CD4-positive, alpha-beta T cell treated with Interleukin-15 for 1 hour (primary cell): ENCODE measurements around the gene BBX.
"Not testable (repeated sequence)": the region's sequence is repeated elsewhere in the genome, so short reads cannot be mapped to it uniquely, and the experiment has no call there.

Experiments used
- DNase-seq: peaks from one replicate; pipeline ENCODE4 v3.0.0-alpha.2; 2020

Gene BBX

GRCh38 chr3:107689355-107689754, 166.6 kb downstream of the BBX start:
- no peak for DNase-seq

DNA sequence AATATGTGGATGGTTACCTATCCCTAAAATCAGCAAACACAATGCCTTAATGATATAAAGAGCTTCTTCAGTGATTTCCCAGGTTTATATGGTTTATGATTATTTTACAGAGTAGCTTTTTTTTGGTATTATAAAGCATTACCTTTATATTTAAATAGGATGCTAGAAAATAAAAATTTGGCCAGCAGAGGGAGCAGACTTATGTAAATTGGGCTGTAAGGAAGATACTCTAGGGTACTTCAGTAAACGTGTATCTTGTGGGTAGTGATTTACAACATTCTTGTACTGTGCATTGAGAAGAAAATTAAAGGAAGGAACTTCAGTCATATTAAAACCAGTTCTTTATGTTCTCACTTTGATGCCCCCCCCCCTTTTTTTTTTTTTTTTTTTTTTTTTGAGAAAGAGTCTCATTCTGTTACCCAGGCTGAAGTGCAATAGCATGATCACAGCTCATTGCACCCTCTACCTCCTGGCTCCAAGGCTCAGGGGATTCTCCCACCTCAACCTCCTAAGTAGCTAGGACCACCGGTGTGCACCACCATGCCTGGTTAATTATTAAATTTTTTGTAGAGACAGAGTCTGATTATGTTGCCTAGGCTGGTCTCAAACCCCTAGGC, 167.9 kb downstream of the BBX start:
- no peak for DNase-seq

GRCh38 chr3:107691984-107692383, 169.2 kb downstream of the BBX start:
- not testable (repeated sequence) for DNase-seq

GRCh38 chr3:107697348-107697747, 174.6 kb downstream of the BBX start:
- not testable (repeated sequence) for DNase-seq

- DNase-seq, result not testable (repeated sequence)
Measured at GRCh38 chr3:107697855-107698254, 175.1 kb downstream of the BBX start.

DNA sequence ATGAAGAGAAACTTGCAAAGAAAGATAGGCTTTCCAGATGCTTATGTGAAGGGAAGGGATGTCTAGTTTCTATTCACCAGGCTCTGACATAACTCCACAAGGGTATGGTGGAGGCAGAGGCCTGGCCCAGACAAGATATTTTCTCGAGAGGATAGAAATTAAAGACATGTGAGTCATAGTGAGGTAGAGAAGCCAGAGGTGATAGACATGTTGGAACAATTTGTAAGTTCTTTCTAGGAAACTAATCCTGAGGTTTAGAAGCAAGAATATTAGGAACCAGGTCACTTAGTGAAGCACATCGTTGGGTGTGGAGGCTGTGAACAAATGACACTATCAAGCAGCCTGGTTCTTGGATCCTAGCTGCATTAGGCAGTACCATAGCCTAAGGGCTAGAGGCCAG, 176.9 kb downstream of the BBX start:
- DNase-seq, result no peak

GRCh38 chr3:107701299-107701698, 178.5 kb downstream of the BBX start:
- DNase-seq, result no peak

DNA sequence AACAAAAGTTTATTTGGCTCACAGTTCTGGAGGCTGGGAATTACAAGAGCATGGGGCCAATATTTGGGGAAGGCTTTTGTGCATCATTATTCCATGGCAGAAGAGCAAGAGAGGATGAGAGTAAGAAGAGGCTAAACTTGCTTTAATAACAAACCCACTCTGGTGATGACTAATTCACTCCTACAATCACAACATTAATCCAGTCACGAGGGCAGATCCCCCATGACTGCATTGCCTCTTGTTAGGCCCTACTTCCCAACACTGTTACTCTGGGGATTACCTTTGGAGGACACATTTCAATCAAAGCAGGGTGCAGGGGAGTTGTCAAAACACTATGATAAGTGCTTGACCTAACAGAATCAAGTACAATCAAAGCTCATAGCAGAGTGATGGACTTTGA, 181.7 kb downstream of the BBX start:
- DNase-seq, result no peak

GRCh38 chr3:107705046-107705445, 182.3 kb downstream of the BBX start:
- no peak for DNase-seq

- DNase-seq, result no peak
Measured at GRCh38 chr3:107710851-107711250, 188.1 kb downstream of the BBX start.

- DNase-seq, result no peak
Measured at GRCh38 chr3:107716734-107717133, 194.0 kb downstream of the BBX start.

DNA sequence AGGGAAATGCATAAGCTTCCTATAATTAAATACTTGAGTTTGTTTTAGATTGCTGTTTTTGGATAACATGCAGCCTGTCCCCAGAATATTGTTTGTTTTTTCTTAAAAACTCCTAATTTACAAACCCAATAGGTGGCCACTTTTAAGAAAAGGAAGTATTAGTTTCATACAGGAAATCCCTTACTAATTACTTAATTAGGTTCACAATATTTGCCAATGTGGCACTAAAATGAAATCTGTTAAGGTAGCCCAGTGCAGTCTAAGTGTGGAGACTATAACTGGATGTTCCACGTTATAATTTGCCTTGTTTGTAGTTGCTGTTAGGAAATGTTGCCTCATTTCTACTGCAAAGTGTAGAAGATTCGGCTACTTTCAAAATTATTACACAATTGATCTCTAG, 195.8 kb downstream of the BBX start:
- DNase-seq, result no peak

- no peak for DNase-seq
Measured at GRCh38 chr3:107727102-107727501, 204.3 kb downstream of the BBX start.

DNA sequence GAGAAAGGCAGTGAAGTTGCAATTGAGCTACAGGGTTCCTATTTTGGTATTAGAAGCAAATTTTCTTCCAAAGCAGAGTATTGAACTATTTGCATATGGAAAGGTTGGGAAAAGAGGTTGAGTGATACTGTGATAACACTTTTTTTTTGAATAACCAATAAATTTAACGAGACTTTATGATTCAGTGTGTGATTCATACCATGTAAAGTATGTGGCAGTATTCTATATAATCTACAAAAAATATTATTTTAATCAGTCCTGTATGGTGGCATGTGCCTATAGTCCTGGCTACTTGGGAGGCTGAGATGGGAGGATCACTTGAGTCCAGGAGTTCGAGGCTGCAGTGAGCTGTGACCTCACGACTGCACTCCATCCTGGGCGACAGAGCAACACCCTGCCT, 206.9 kb downstream of the BBX start:
- DNase-seq, result no peak

GRCh38 chr3:107734317-107734716, 211.6 kb downstream of the BBX start:
- no peak for DNase-seq

DNA sequence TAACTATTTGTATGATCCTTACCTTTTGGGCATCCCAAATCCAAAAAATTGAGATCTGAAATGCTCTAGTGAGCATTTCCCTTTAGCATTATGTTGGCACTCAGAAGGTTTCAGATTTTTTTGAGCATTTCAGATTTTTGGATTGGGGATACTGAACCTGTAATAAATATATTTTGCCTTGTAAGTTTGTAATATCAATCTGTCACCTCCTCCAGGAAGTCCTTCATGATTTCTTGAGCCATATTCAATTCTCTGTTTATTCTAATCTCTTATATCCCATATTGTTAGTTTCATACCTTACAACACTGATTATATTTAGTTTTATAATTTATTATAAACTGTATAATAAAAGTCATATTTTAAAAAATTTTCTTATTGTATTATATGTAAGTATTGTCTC, 215.2 kb downstream of the BBX start:
- DNase-seq, result no peak

GRCh38 chr3:107738486-107739183, 215.9 kb downstream of the BBX start:
- DNase-seq, result no peak

DNA sequence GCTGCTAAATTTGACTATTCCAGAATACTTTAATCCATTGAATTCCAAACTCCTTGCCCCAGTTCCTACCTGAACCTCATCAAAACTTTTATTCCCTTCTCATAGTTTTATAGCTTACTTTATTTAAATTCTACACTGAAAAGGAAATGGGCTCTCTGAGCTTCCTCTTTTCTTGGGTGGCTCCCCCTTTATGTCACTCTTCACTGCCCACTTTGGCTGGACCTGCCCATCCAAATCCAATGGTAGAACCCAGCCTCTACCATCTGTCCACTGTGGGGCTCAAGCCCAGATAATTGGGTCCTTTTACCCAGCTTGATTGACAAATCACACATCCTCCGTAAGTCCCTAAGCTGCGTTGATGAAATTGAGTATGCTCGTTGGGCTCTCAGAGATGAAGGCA, 216.5 kb downstream of the BBX start:
- DNase-seq, result no peak

DNA sequence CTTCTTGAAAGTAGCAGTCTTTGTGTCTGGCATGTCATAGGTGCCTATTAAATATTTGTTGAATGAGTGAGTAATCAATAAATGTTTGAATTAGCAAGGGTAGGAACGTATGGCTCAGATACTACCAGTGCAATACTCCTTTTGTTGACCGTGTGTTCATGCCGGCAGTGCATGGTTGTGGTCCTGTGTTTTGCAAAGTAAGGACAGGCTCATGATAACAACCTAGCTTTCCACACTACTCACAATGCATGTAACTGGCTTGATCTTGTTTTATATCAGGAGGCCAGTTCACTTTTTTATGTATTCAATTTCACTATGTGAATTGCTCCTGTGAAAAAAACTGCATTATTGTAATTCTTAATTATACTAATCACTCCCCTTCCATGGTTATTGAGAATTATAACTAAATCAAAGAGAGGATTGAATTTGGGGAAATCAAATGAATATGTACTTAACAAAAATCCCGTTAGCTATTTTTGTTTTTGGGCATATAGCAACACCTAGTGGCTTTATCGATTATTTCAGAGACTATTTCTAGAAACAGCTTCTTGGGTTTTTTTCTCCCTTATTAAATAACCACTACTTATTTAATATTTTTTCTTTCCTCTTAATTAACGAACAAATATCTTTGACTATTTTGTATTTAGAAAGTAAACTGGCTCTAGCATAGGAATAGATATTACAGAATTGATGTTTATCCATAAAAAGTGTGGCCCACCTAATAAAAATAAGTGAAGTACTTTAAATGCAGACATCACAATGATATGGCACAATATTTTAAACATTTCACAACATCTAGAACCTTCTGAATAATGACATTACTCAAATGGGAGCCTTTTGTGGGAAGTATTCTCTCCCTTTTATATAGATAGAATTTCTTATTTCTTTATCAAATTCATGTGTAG, 218.5 kb downstream of the BBX start:
- no peak for DNase-seq

DNA sequence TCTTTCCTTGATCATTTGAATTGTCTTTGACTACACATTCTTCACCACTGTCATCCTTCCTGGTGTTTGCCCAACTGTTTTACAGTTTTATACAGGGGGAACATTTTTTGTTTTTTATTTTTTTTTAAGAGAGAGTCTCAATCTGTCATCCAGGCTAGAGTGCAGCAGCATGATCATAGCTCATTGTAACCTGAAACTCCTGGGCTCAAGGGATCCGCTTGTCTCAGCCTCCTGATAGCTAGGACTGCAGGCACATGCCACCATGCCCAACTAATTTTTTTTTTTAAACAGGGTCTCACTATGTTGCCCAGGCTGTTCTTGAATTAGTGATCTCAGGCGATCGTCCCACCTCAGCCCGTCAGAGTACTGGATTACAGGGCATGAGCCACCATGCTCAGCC, 222.6 kb downstream of the BBX start:
- DNase-seq, result no peak

GRCh38 chr3:107752202-107752990, 229.6 kb downstream of the BBX start:
- no peak for DNase-seq

DNA sequence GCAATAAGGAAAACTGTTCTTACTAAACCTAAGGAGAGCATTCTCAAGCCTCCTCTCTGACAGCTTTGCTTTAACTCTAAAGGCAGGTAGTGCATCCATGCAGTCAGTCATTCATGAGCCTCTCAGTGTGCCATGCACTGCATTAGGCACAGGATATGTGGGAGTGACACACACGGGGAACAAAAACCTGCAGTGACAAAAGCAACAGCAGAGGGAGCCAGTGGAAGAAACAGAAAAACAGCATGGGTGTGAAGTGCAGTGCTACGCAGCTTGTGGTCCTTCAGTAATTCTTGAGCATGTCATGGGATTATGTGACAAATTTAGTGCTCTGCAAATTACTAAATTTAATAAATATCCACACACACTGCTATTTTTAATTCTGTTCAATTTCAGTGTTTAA, 230.7 kb downstream of the BBX start:
- DNase-seq, result peak; percentile 18

DNA sequence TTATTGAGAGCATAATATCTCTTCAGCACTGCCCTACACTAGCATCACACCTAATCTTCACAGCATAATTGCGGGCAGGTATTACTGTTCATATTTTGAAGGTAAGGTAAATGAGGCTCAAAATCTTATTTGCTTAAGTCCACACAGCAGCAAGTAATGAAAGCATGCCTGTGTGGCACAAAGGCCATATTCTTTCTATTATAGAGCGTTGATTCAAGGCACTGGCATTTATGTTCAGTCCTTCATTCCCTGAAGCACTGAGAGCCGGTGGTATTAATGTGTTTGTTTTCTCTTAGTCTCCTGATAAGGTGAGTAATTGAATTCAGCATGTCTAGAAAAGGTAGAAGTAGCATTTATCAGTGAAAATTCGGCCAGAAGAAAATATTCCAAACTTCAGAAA, 231.2 kb downstream of the BBX start:
- no peak for DNase-seq
